ENCODE data around the gene PSAP. TPM values are rescaled to one million over a fixed set of nuclear protein-coding genes. Genes with fewer than 3 reads are reported as not detected.
A peak's percentile ranks its signal among the peaks of the same experiment; 100 is the strongest.

PSAP gene
- polyA plus RNA-seq, 3 donors: 3,391 to 8,673 (median 7,346) TPM

DNA sequence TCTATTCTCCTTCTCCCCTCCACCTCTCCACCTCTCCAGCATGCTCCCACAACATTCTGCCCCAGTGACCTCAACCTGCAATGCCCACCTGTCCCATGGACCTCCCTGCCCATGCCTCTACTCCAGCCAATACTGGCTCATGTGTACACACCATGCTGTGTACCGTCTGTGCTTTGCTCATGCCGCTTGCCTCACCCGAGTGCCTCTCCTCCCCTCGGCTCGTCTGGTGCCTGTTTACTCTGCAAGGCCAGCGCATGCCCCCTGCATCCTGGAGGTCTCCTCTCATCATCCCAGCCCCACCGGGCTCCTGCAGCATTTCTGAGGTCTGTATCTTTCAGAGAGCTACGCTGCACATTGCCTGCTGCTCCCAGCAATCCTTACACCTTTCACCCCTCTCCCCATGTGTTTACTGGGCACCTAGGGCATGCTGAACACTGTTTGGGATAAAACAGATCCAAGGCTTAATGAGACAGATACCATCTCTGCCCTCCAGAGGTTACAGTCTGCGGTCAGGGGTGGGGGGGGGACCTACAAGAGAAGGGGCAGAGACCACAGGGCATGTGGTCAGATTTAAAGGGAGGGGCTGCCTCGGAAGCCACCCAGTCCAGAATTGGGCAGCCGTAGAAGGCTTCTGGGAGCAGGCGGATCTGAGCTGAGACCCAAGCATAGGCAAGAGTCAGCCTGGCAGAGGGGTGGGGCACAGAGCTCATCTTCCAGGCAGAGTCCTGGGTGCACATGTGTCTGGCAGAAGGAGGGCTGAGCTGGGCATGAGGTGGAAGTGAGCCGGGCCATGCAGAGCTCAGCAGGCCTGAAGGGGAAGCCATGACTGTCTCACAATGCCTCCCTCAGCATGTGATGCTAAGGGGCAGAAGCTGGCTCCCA, 29.6 kb upstream of the PSAP start:
- H4K20me1 ChIP-seq (ENCODE audit: insufficient read depth, low read length): no peaks in the 10 kb centered on the region
- H3K27me3 Mint-ChIP-seq (ENCODE audit: low read depth in 3 of 3): peaks cover 0 to 4% (median 0%) of the 10 kb centered on the region in 3 donors
- peak overlapping the region; percentile 43 to 61 for H3K27ac ChIP-seq (ENCODE audit: low read depth in 1 of 2, low read length in 2 of 2)
- no peaks in the 10 kb centered on the region for H3K36me3 ChIP-seq (replicated peaks in 1 of 2; ENCODE audit: control insufficient read depth in 1 of 2, insufficient read depth in 2 of 2, low read length in 2 of 2)
- no peaks in the 10 kb centered on the region for H3K27me3 ChIP-seq (ENCODE audit: control insufficient read depth in 2 of 2, insufficient read depth in 2 of 2, low read length in 2 of 2)
- no peak overlapping the region for H3K4me3 ChIP-seq (replicated peaks in 1 of 3; ENCODE audit: low read depth in 2 of 3, low read length in 3 of 3)
- H3K27ac Mint-ChIP-seq: peak overlapping the region in 6 of 7 donors; percentile 12 to 90 (median 81)
- H3K4me1 ChIP-seq (ENCODE audit: control insufficient read depth in 1 of 2, insufficient read depth in 2 of 2, low read length in 2 of 2): peaks cover 55 to 77% of the 10 kb centered on the region in 2 donors
- no peak overlapping the region for H3K4me2 ChIP-seq (replicated peaks; ENCODE audit: extremely low read depth, low read length, poor library complexity, severe bottlenecking)
- H3K9me3 Mint-ChIP-seq: no peaks in the 10 kb centered on the region
- H3K4me3 Mint-ChIP-seq: no peak overlapping the region
- intact Hi-C loops (cut with micrococcal nuclease): no loop called here
- TF ChIP-seq, protein P1, sequence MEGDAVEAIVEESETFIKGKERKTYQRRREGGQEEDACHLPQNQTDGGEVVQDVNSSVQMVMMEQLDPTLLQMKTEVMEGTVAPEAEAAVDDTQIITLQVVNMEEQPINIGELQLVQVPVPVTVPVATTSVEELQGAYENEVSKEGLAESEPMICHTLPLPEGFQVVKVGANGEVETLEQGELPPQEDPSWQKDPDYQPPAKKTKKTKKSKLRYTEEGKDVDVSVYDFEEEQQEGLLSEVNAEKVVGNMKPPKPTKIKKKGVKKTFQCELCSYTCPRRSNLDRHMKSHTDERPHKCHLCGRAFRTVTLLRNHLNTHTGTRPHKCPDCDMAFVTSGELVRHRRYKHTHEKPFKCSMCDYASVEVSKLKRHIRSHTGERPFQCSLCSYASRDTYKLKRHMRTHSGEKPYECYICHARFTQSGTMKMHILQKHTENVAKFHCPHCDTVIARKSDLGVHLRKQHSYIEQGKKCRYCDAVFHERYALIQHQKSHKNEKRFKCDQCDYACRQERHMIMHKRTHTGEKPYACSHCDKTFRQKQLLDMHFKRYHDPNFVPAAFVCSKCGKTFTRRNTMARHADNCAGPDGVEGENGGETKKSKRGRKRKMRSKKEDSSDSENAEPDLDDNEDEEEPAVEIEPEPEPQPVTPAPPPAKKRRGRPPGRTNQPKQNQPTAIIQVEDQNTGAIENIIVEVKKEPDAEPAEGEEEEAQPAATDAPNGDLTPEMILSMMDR (IDR thresholded peaks at IDR 0.05): no peak
- H3K36me3 Mint-ChIP-seq: peaks cover 0 to 3% of the 10 kb centered on the region in 2 donors
- WGBS (ENCODE audit: insufficient coverage): 86% methylated on average over 11 of the region's 13 CpGs
- H3K79me2 ChIP-seq (ENCODE audit: insufficient read depth, low read length): no peaks in the 10 kb centered on the region
- H3K4me1 Mint-ChIP-seq: peaks cover 56% of the 10 kb centered on the region
- H2AFZ ChIP-seq (ENCODE audit: insufficient read depth, low read depth, low read length, poor library complexity, severe bottlenecking): peak overlapping the region; percentile 46
- no peaks in the 10 kb centered on the region for H3K9me3 ChIP-seq (replicated peaks in 1 of 2; ENCODE audit: control insufficient read depth in 1 of 2, insufficient read depth in 1 of 2, low read length in 2 of 2)
- H3K9ac ChIP-seq (ENCODE audit: insufficient read depth, low read length, poor library complexity, severe bottlenecking): no peak overlapping the region
- DNase-seq: peak; percentile 74 to 78 (median 76)

DNA sequence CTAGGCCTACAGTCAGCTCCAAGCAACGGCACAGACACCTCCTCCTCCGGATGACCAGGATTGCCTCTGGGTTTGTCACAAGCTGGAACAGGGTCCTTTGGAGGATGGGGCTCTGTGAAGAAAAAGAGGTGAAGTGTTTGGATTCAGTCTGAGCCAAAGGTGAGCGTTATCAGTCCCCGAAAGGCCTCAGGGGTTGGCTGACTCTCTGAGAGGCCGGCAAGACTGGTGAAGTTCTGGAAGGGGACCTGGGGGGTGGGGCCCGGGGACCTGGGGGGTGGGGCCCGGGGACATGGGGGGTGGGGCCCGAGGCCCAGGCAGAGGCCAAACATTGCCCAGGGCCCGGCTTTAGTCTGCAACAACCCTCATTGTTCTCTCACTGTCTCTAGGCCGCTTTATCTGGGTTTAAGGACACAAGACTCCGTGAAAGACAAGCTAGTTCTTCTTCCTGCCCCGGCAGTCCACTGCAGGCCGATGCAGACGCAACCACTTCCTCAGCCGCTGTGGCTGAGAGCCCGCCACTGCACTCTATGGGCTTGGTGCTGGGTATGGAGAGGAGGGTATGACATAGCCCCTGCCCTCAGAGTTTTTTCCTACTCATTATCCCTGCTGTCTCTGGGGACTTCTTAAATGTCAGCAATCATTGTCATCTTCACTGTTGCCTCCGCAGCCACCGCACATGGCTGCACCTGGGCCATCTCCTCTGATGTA, 27.4 kb upstream of the PSAP start:
- no peaks in the 10 kb centered on the region for H3K36me3 ChIP-seq (replicated peaks in 1 of 2; ENCODE audit: control insufficient read depth in 1 of 2, insufficient read depth in 2 of 2, low read length in 2 of 2)
- H3K9ac ChIP-seq (ENCODE audit: insufficient read depth, low read length, poor library complexity, severe bottlenecking): peak overlapping the region; percentile 36
- peak; percentile 59 to 68 (median 66) for DNase-seq
- peak overlapping the region; percentile 58 for H3K4me2 ChIP-seq (replicated peaks; ENCODE audit: extremely low read depth, low read length, poor library complexity, severe bottlenecking)
- H3K4me1 ChIP-seq (ENCODE audit: control insufficient read depth in 1 of 2, insufficient read depth in 2 of 2, low read length in 2 of 2): peaks cover 52 to 72% of the 10 kb centered on the region in 2 donors
- TF ChIP-seq, protein P1 (IDR thresholded peaks at IDR 0.05): no peak
- no peaks in the 10 kb centered on the region for H3K9me3 Mint-ChIP-seq
- H3K27ac ChIP-seq (ENCODE audit: low read depth in 1 of 2, low read length in 2 of 2): peak overlapping the region; percentile 38 to 73
- no peaks in the 10 kb centered on the region for H3K27me3 ChIP-seq (ENCODE audit: control insufficient read depth in 2 of 2, insufficient read depth in 2 of 2, low read length in 2 of 2)
- peaks cover 0 to 1% (median 1%) of the 10 kb centered on the region in 3 donors for H3K27me3 Mint-ChIP-seq (ENCODE audit: low read depth in 3 of 3)
- peaks cover 58% of the 10 kb centered on the region for H3K4me1 Mint-ChIP-seq
- H3K9me3 ChIP-seq (replicated peaks in 1 of 2; ENCODE audit: control insufficient read depth in 1 of 2, insufficient read depth in 1 of 2, low read length in 2 of 2): no peaks in the 10 kb centered on the region
- no peaks in the 10 kb centered on the region for H3K79me2 ChIP-seq (ENCODE audit: insufficient read depth, low read length)
- 3% methylated on average over 6 of the region's 18 CpGs for WGBS (ENCODE audit: insufficient coverage)
- intact Hi-C loops (cut with micrococcal nuclease): no loop called here
- no peaks in the 10 kb centered on the region for H4K20me1 ChIP-seq (ENCODE audit: insufficient read depth, low read length)
- peak overlapping the region in 1 of 3 experiments; percentile 43 for H3K4me3 ChIP-seq (replicated peaks in 1 of 3; ENCODE audit: low read depth in 2 of 3, low read length in 3 of 3)
- peak overlapping the region; percentile 69 to 92 (median 81) for H3K27ac Mint-ChIP-seq
- peaks cover 0 to 3% of the 10 kb centered on the region in 2 donors for H3K36me3 Mint-ChIP-seq
- peak overlapping the region; percentile 69 for H2AFZ ChIP-seq (ENCODE audit: insufficient read depth, low read depth, low read length, poor library complexity, severe bottlenecking)
- peak overlapping the region in 1 of 2 donors; percentile 53 for H3K4me3 Mint-ChIP-seq
